GM19455 (cell line): ENCODE measurements around the gene SH3TC1.

ENCODE experiments used
- ATAC-seq: cut with Tn5 transposase; IDR thresholded peaks from one replicate; pipeline ENCODE4 v1.9.1; 2021; ENCODE audit not compliant: unreplicated experiment

Gene SH3TC1

GRCh38 chr4:8285976-8286718 is 87.1 kb downstream of the SH3TC1 start:
- ATAC-seq, result no peak

GRCh38 chr4:8286719-8287342 is 87.7 kb downstream of the SH3TC1 start:
- no peak for ATAC-seq

GRCh38 chr4:8287343-8288280 is 88.5 kb downstream of the SH3TC1 start:
- no peak for ATAC-seq

GRCh38 chr4:8289151-8289750 is 90.2 kb downstream of the SH3TC1 start:
- no peak for ATAC-seq

- no peak for ATAC-seq
Observed at GRCh38 chr4:8289956-8290700, 91.0 kb downstream of the SH3TC1 start.

- no peak for ATAC-seq
Observed at GRCh38 chr4:8290701-8290970, 91.5 kb downstream of the SH3TC1 start.
